Fibroblast of lung (primary cell): Measurements from ENCODE around the gene SRSF11. TPM values are rescaled to one million over a fixed set of nuclear protein-coding genes. Genes with fewer than 3 reads are reported as not detected.

ENCODE experiments used
- DNase-seq, 2 donors: peaks; one replicate each; pipeline versions ENCODE4 v3.0.0 to v3.0.0-alpha.2; 2010; ENCODE audit warnings: low read depth in 2 of 2
- H2AFZ ChIP-seq: 2 replicates; pipeline ENCODE4 v1.5.1; 2012; ENCODE audit warnings: low read length, control low read depth, inconsistent platforms
- H3K27ac ChIP-seq: 2 replicates; pipeline ENCODE4 v1.5.1; 2011; ENCODE audit warnings: low read length, control low read depth; ENCODE audit not compliant: insufficient read depth
- H3K27me3 ChIP-seq: 2 replicates; pipeline ENCODE4 v1.5.1; 2011; ENCODE audit warnings: mild to moderate bottlenecking, low read length; ENCODE audit not compliant: control insufficient read depth, insufficient read depth
- H3K36me3 ChIP-seq: 2 replicates; pipeline ENCODE4 v1.5.1; 2011; ENCODE audit warnings: low read length; ENCODE audit not compliant: control insufficient read depth, insufficient read depth
- H3K4me1 ChIP-seq: 2 replicates; pipeline ENCODE4 v1.5.1; 2011; ENCODE audit warnings: low read length; ENCODE audit not compliant: control insufficient read depth, insufficient read depth; ENCODE audit errors: extremely low read depth
- H3K4me2 ChIP-seq: 2 replicates; pipeline ENCODE4 v1.5.1; 2011; ENCODE audit warnings: low read length, control low read depth; ENCODE audit not compliant: insufficient read depth; ENCODE audit errors: extremely low read depth
- H3K4me3 ChIP-seq, 4 experiments: fragments of 200-600 bp in 1 of 4; sonication (generic) in 1 of 4; replicated peaks in 1 of 4; 2 replicates each; pipeline ENCODE4 v1.5.1; 2011 to 2016; ENCODE audit warnings: low read length in 4 of 4, low read depth in 3 of 4, mild to moderate bottlenecking in 3 of 4, control low read depth in 2 of 4, inconsistent platforms in 1 of 4, mixed read lengths in 1 of 4; ENCODE audit not compliant: insufficient read depth in 1 of 4; ENCODE audit errors: control extremely low read depth in 1 of 4
- H3K79me2 ChIP-seq: 2 replicates; pipeline ENCODE4 v1.5.1; 2012; ENCODE audit warnings: mild to moderate bottlenecking, low read length, inconsistent platforms; ENCODE audit not compliant: control insufficient read depth, insufficient read depth
- H3K9ac ChIP-seq: 2 replicates; pipeline ENCODE4 v1.5.1; 2011; ENCODE audit warnings: mild to moderate bottlenecking, low read length, control low read depth; ENCODE audit not compliant: insufficient read depth
- H3K9me3 ChIP-seq: 2 replicates; pipeline ENCODE4 v1.5.1; 2012; ENCODE audit warnings: low read depth, low read length; ENCODE audit not compliant: control insufficient read depth, insufficient read depth
- H4K20me1 ChIP-seq: 2 replicates; pipeline ENCODE4 v1.5.1; 2011; ENCODE audit warnings: low read length; ENCODE audit not compliant: control insufficient read depth, insufficient read depth; ENCODE audit errors: extremely low read depth
- CTCF ChIP-seq, 2 donors: IDR thresholded peaks in 1 of 2; conservative IDR thresholded peaks in 1 of 2; 1 replicate in 1 of 2; 2 replicates in 1 of 2; pipeline ENCODE4 v1.5.1; 2011 to 2012; ENCODE audit warnings: low read length in 2 of 2, control low read depth in 1 of 2, inconsistent platforms in 1 of 2, low read depth in 1 of 2, mild to moderate bottlenecking in 1 of 2
- EZH2 ChIP-seq: IDR thresholded peaks from 2 replicates; pipeline ENCODE4 v1.5.1; 2012; ENCODE audit warnings: low read length, control low read depth, mild to moderate bottlenecking; ENCODE audit errors: missing control alignments
- polyA plus RNA-seq, 2 donors: library from polyadenylated mRNA; depleted of rRNA in 1 of 2; stranded (reverse) in 1 of 2; unstranded in 1 of 2; fragments of >200 nt; gene quantifications; 2 replicates each; pipeline ENCODE4 v1.2.1, GENCODE V29; 2011 to 2012; ENCODE audit warnings: missing spikeins in 1 of 2
- total RNA-seq: library from RNA; depleted of rRNA; stranded (reverse); fragments of >200 nt; gene quantifications from 2 replicates; pipeline ENCODE4 v1.2.1, GENCODE V29; 2014

The SRSF11 gene
- total and polyA plus RNA-seq, 2 donors (not counting 1 experiment from before 2014, with no cell fraction given), result 139 to 163 TPM

- Histone ChIP-seq H3K27me3 (no peaks in the 10 kb centered on the region), H3K9me3 (no peaks in the 10 kb centered on the region), H3K79me2 (peaks cover 51% of the 10 kb centered on the region), H3K4me1 (peaks cover 4% of the 10 kb centered on the region), H3K27ac (no peak overlapping the region), H3K4me3 (no peak overlapping the region), H2AFZ (no peak overlapping the region), H3K36me3 (peaks cover 20% of the 10 kb centered on the region), H3K4me2 (no peak overlapping the region), H3K9ac (no peak overlapping the region), H4K20me1 (peaks cover 4% of the 10 kb centered on the region)
- no peak for DNase-seq
- TF ChIP-seq EZH2 (no peak), CTCF (conservative IDR thresholded peaks at IDR 0.05 in 1 of 2, IDR thresholded peaks at IDR 0.05 in 1 of 2; ENCODE audit: low read depth in 1 of 2, low read length in 2 of 2) (no peak)
These were observed 7.5 kb downstream of the SRSF11 start for GRCh38 chr1:70228670-70229069.

- H3K4me3 ChIP-seq, result no peak overlapping the region
- no peak for DNase-seq
- no peaks in the 10 kb centered on the region for H3K27me3 ChIP-seq
- no peak overlapping the region for H3K4me2 ChIP-seq
- H4K20me1 ChIP-seq, result no peaks in the 10 kb centered on the region
- no peak for TF ChIP-seq CTCF (conservative IDR thresholded peaks at IDR 0.05 in 1 of 2, IDR thresholded peaks at IDR 0.05 in 1 of 2; ENCODE audit: low read depth in 1 of 2, low read length in 2 of 2)
- no peak for TF ChIP-seq EZH2
- no peaks in the 10 kb centered on the region for H3K4me1 ChIP-seq
- no peak overlapping the region for H3K9ac ChIP-seq
- H3K79me2 ChIP-seq, result peaks cover 23% of the 10 kb centered on the region
- H3K36me3 ChIP-seq, result peaks cover 15% of the 10 kb centered on the region
- no peaks in the 10 kb centered on the region for H3K9me3 ChIP-seq
- H3K27ac ChIP-seq, result no peak overlapping the region
- H2AFZ ChIP-seq, result no peak overlapping the region
These were observed 10.3 kb downstream of the SRSF11 start for GRCh38 chr1:70231475-70231874.

GRCh38 chr1:70234733-70235132 lies 13.6 kb downstream of the SRSF11 start:
- no peak overlapping the region for H2AFZ ChIP-seq
- H3K79me2 ChIP-seq, result peaks cover 5% of the 10 kb centered on the region
- TF ChIP-seq CTCF (conservative IDR thresholded peaks at IDR 0.05 in 1 of 2, IDR thresholded peaks at IDR 0.05 in 1 of 2; ENCODE audit: low read depth in 1 of 2, low read length in 2 of 2) (no peak), EZH2 (no peak)
- peaks cover 12% of the 10 kb centered on the region for H3K36me3 ChIP-seq
- H3K27me3 ChIP-seq, result no peaks in the 10 kb centered on the region
- no peak overlapping the region for H3K4me2 ChIP-seq
- H3K9me3 ChIP-seq, result no peaks in the 10 kb centered on the region
- no peak overlapping the region for H3K4me3 ChIP-seq
- no peaks in the 10 kb centered on the region for H3K4me1 ChIP-seq
- no peak overlapping the region for H3K9ac ChIP-seq
- DNase-seq, result no peak
- H4K20me1 ChIP-seq, result no peaks in the 10 kb centered on the region
- H3K27ac ChIP-seq, result no peak overlapping the region
